ENCODE results near the gene ZNF414.

Gene ZNF414

DNA sequence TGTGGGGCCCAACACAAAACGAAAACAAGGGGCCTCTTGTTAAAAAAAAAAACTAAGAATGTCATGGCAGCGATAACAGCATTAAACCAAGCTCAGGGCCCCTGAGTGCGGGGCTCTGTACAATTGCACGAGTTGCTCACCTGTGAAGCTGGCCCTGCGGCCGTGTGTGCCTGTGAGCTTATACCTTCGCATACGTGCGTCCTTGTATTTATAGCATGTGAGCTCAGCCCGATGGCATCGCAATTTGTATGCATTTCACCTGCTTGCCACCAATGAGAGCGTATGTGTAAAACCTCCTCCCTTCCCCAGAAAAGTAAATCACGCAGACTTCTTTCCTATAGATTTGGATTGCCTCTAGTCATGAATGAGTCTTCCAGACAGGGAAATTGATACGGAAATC, 52.1 kb downstream of the ZNF414 start:
- no peak for DNase-seq

GRCh38 chr19:8461376-8461775, 52.6 kb downstream of the ZNF414 start:
- no peak for DNase-seq

DNA sequence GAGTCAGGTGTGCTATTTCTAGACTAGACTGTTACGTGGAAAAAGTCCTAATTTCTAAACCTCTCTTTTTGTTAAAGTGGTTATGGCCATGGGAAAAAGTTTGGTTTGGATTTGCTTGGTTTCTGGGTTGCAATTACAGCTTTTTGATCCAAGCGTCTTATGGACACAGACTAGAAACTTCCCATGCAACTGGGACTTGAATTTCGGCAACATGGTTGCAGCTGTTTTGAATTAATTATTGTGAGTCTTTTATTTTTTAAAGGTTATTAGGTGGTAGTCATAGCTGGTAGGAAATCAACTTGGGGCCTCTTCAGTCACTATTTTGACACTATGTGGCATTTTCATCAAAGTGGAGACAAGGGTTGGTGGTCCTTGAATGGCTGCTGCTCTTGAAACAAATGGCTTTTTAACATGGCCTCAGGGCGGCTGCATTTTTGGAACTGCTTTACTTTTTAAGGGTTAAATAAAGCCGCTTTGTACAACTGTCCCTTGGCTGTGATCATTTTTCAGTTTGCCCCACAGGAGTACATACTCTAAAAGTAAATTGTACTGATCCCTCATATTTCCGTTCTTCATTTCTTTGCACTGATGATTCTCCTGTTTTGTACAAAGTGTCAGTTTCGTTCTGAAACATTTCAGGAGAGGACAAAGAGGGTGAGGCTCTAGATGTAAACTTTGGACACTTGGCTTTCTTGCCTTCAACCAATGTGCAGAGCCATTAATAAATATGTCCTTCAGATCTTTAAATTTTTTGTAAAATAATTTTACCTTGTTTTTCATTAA, 53.3 kb downstream of the ZNF414 start:
- no peak for DNase-seq

All from CD4-positive, alpha-beta T cell treated with Interleukin-10 for 1 hour (primary cell).